NT2/D1 (cell line): ENCODE data around the gene LCE3B.

Source experiments
- DNase-seq: peaks from one replicate; pipeline ENCODE4 v3.0.0-alpha.2; 2011; ENCODE audit warnings: low read depth, low spot score
- H3K27me3 ChIP-seq: 2 replicates; pipeline ENCODE4 v1.6.0; 2011; ENCODE audit warnings: mild to moderate bottlenecking; ENCODE audit not compliant: insufficient read length, insufficient read depth
- H3K36me3 ChIP-seq: 2 replicates; pipeline ENCODE4 v1.6.1; 2011; ENCODE audit warnings: mild to moderate bottlenecking, low read length, mixed read lengths; ENCODE audit not compliant: insufficient read depth, insufficient read length
- H3K4me1 ChIP-seq: 2 replicates; pipeline ENCODE4 v1.5.1; 2011; ENCODE audit not compliant: insufficient read depth, insufficient read length
- H3K4me3 ChIP-seq: 2 replicates; pipeline ENCODE4 v1.5.1; 2011; ENCODE audit warnings: low read depth; ENCODE audit not compliant: insufficient read length
- H3K9ac ChIP-seq: 2 replicates; pipeline ENCODE4 v1.6.0; 2011; ENCODE audit warnings: low read depth; ENCODE audit not compliant: insufficient read length
- H3K9me3 ChIP-seq: 2 replicates; pipeline ENCODE4 v1.5.1; 2011; ENCODE audit warnings: mild to moderate bottlenecking, low read length; ENCODE audit not compliant: insufficient read depth
- SUZ12 ChIP-seq: IDR thresholded peaks from 2 replicates; pipeline ENCODE4 v1.6.1; 2011; ENCODE audit not compliant: insufficient read length, insufficient read depth; ENCODE audit errors: extremely low read depth
- YY1 ChIP-seq: IDR thresholded peaks from 2 replicates; pipeline ENCODE4 v1.6.1; 2011; ENCODE audit not compliant: insufficient read length, insufficient read depth
- ZNF274 ChIP-seq: IDR thresholded peaks from 2 replicates; pipeline ENCODE4 v1.6.1; 2011; ENCODE audit warnings: mild to moderate bottlenecking, low read depth, low read length

LCE3B gene

DNA sequence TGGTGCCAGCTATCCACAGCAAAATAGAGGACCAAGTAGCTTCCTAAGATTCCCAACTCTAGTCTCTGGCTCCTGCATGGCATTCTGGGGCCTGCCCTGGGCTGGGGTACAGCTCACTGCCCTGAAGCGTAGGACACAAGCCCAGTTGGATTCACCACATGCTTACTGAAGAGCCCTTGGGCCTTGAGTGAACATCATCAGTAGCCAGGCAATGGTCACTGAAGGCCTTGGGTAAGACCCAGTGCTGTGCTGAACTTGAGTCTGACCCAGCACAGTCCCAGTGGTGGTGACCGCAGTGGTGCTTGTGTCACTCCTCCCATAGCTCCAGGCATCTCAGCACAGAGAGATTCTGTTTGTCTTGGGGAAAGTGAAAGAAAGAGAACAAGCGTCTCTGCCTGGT is 17.0 kb downstream of the LCE3B start:
- DNase-seq, result no peak
- H3K9ac ChIP-seq, result no peak overlapping the region
- no peaks in the 10 kb centered on the region for H3K4me1 ChIP-seq
- H3K9me3 ChIP-seq, result no peaks in the 10 kb centered on the region
- H3K36me3 ChIP-seq, result no peaks in the 10 kb centered on the region
- TF ChIP-seq YY1, result no peak
- no peak for TF ChIP-seq ZNF274
- TF ChIP-seq SUZ12, result no peak
- peaks cover 3% of the 10 kb centered on the region for H3K27me3 ChIP-seq
- no peak overlapping the region for H3K4me3 ChIP-seq

DNA sequence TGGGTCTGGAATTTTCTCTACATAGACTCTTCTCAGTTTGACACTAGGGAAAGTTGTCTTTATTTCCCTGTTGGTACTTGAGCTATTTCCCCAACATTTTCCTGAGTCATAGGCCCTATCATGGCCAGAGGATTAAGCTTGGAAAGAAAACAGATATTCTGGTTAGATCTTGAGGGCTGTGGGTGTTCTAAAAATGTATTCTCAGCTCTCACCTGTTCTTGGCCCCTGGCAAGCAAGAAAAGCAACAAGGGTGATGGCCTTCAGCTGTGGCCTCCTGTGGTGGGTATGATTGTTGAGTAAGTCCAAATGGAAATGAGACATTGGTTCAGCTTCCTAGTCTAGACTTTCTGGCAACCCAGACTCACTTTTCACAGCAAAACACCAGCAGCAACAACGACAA is 26.7 kb downstream of the LCE3B start:
- Histone ChIP-seq H3K9ac (no peak overlapping the region), H3K36me3 (no peaks in the 10 kb centered on the region), H3K4me1 (no peaks in the 10 kb centered on the region), H3K4me3 (no peak overlapping the region), H3K27me3 (no peaks in the 10 kb centered on the region), H3K9me3 (no peaks in the 10 kb centered on the region; the same call in 1 of the 2 replicates)
- DNase-seq, result no peak
- TF ChIP-seq SUZ12, result no peak
- no peak for TF ChIP-seq YY1
- TF ChIP-seq ZNF274, result no peak

DNA sequence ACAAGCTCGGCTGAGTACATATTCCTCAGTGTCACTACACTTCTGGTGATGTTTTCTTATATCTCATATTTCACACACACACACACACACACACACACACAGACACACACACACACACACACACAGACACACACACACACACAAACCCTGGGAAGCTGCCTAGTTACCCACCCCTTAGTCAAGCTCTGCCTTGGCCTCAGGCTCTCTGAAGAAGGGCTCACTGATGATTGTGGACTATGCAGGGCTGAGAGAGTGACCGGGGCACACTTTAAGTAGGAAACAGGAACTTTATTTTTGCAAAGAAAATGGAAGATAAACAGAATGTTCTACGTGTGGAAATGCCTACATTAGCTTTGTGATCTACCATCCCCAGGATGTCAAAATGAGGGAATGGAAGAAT is 30.3 kb downstream of the LCE3B start:
- Histone ChIP-seq H3K4me3 (no peak overlapping the region), H3K9ac (no peak overlapping the region), H3K4me1 (no peaks in the 10 kb centered on the region), H3K9me3 (no peaks in the 10 kb centered on the region; the same call in 1 of the 2 replicates), H3K36me3 (no peaks in the 10 kb centered on the region), H3K27me3 (no peaks in the 10 kb centered on the region)
- DNase-seq, result no peak
- no peak for TF ChIP-seq YY1
- TF ChIP-seq SUZ12, result no peak
- TF ChIP-seq ZNF274, result no peak

DNA sequence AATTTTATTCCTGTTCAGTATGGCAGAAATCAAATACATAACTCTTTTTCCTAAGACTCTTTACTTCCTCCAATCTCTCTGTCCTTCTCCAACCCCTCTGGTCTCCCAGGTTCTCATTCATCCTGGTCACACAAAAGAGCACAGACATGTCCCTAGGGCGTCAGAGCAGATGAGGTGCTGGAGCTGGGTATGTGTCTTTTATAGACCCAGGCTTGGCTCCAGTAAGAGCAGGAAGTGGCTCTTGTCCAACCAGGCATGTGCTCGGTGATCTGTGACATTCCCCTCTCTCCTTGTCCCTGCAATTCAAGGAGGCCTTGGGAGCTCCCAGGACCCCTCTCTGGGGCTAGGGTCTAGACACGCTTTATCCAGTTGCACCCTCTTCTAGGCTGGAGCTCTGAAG is 31.5 kb downstream of the LCE3B start:
- TF ChIP-seq SUZ12, result no peak
- TF ChIP-seq YY1, result no peak
- TF ChIP-seq ZNF274, result no peak
- H3K9me3 ChIP-seq, result no peaks in the 10 kb centered on the region

DNA sequence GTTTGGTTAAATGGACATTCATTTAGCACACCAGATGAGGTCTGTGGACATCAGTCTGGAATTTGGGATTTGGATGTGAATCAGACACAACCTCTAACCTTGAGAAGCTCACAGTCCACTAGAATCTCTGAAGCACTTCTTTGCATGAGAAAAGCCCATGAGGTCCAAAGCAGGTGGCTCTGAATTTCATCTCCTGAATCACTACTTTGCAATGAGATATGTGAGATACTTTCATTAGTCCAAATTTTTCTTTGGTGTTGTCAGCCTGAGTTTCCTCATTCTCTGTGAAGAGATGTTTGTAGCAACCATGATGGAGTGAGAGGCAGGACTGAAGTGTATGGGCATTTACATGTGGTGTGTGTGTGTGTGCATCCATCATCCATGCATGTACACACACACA is 33.0 kb downstream of the LCE3B start:
- TF ChIP-seq ZNF274 (no peak), YY1 (no peak), SUZ12 (no peak)
- Histone ChIP-seq H3K9ac (no peak overlapping the region), H3K36me3 (no peaks in the 10 kb centered on the region), H3K27me3 (no peaks in the 10 kb centered on the region), H3K4me3 (no peak overlapping the region), H3K4me1 (no peaks in the 10 kb centered on the region), H3K9me3 (no peaks in the 10 kb centered on the region)
- DNase-seq, result no peak

More for the DNA sequence above, 31.5 kb downstream of the LCE3B start:
- H3K4me3 ChIP-seq, result no peak overlapping the region
- no peak for DNase-seq
- H3K27me3 ChIP-seq, result no peaks in the 10 kb centered on the region
- H3K9ac ChIP-seq, result no peak overlapping the region
- H3K36me3 ChIP-seq, result no peaks in the 10 kb centered on the region
- no peaks in the 10 kb centered on the region for H3K4me1 ChIP-seq

DNA sequence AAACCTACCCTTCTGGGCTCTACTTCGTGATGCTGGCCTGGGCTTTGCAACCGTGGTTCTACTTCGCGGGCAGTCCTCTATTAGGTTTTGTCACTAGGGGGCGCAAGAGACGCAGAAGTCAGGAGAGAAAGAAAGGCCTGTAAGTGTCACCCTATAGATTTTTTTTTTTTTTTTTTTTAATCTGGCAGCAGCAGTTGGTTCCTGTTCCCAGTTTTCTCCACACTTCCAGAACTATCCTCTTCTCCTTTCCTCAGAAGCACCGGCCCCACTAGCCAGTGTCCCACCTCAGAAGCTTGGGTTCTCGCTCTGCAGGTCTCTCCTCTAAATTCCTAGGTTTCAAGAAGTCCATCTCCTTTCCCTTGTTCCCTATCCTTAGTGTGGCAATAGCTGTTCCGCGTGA is 40.5 kb downstream of the LCE3B start:
- H3K27me3 ChIP-seq, result no peaks in the 10 kb centered on the region
- no peak overlapping the region for H3K9ac ChIP-seq
- no peaks in the 10 kb centered on the region for H3K9me3 ChIP-seq
- no peak for TF ChIP-seq YY1
- peak; percentile 77 for DNase-seq
- H3K4me1 ChIP-seq, result no peaks in the 10 kb centered on the region
- no peaks in the 10 kb centered on the region for H3K36me3 ChIP-seq
- no peak overlapping the region for H3K4me3 ChIP-seq

DNA sequence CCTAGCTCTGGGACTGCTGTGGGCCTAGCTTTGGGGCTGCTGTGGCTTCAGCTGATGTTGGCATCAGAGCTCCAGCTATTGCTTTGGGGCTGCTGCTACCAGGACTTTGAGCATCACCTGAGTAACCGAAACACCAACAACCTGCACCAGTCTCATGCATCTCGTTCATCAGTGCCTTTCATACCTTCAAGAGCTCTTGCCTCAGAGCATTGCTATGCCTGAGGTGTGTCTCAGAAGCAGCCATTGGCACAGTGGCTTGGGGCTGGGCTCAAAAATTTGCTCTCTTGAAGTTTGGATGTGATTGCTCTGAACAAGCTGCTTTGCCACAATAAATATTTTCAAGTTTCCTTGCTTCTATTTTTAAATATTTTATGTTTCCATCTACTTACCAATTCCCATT is 42.8 kb downstream of the LCE3B start:
- no peak for TF ChIP-seq SUZ12
- no peak overlapping the region for H3K4me3 ChIP-seq
- H3K9ac ChIP-seq, result no peak overlapping the region
- DNase-seq, result no peak
- H3K27me3 ChIP-seq, result no peaks in the 10 kb centered on the region
- no peaks in the 10 kb centered on the region for H3K9me3 ChIP-seq
- no peaks in the 10 kb centered on the region for H3K36me3 ChIP-seq
- H3K4me1 ChIP-seq, result no peaks in the 10 kb centered on the region

DNA sequence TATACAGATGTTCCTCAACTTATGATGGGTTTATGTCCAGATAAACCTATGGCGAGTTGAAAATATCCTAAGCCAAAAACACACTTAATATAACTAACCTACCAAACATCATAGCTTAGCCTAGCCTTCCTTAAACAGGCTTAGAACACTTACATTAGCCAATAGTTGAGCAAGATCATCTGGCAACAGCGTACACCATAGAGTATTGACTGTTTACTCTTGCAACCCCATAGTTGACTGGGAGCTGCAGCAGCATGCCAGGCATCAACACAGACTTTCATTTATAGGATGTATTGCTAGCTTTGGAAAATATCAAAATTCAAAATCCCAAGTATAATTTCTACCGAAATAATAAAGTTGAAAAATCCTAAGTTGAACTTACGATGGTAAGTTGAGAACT is 44.1 kb downstream of the LCE3B start:
- Histone ChIP-seq H3K4me3 (no peak overlapping the region), H3K36me3 (no peaks in the 10 kb centered on the region), H3K9me3 (no peaks in the 10 kb centered on the region), H3K9ac (no peak overlapping the region), H3K27me3 (no peaks in the 10 kb centered on the region), H3K4me1 (no peaks in the 10 kb centered on the region)
- no peak for DNase-seq
- no peak for TF ChIP-seq ZNF274
- no peak for TF ChIP-seq SUZ12
- no peak for TF ChIP-seq YY1
